ENCODE measurements around the gene B3GNT2. TPM values are rescaled to one million over a fixed set of nuclear protein-coding genes. Genes with fewer than 3 reads are reported as not detected.

Gene B3GNT2
- 21.3 and 24.0 TPM in 2 replicates for total RNA-seq

GRCh38 chr2:62195421-62196277, at the start of gene B3GNT2:
B3GNT2 (plus strand) TSS chr2:62196115; CDS start chr2:62222221, 26,106 bp downstream.

Small RNA genes lying within 50 kb of the gene (small RNA-seq; reads per million reads assigned to genes)
- gene MIR5192: not detected
- gene RN7SL51P: not detected
